Endothelial cell of umbilical vein (primary cell): ENCODE measurements around the gene PIK3C2G.

Experiments used
- EZH2 ChIP-seq: IDR thresholded peaks from 2 replicates; pipeline ENCODE4 v1.6.1; 2012; ENCODE audit warnings: borderline replicate concordance, low read depth, mild to moderate bottlenecking, moderate library complexity, low read length, inconsistent platforms; ENCODE audit not compliant: severe bottlenecking
- POLR2A ChIP-seq: IDR thresholded peaks from 2 replicates; pipeline ENCODE4 v1.6.1; 2012; ENCODE audit warnings: low read depth, mild to moderate bottlenecking, control low read depth, low read length
- TF ChIP-seq, protein P1 (sequence below), 2 donors: IDR thresholded peaks; 1 replicate in 1 of 2; 2 replicates in 1 of 2; pipeline ENCODE4 v1.5.1; 2011; ENCODE audit warnings: low read length in 2 of 2, mild to moderate bottlenecking in 2 of 2, moderate library complexity in 2 of 2, control low read depth in 1 of 2, inconsistent platforms in 1 of 2, low read depth in 1 of 2; ENCODE audit not compliant: insufficient read depth in 1 of 2; ENCODE audit errors: extremely low read depth in 1 of 2

DNA sequence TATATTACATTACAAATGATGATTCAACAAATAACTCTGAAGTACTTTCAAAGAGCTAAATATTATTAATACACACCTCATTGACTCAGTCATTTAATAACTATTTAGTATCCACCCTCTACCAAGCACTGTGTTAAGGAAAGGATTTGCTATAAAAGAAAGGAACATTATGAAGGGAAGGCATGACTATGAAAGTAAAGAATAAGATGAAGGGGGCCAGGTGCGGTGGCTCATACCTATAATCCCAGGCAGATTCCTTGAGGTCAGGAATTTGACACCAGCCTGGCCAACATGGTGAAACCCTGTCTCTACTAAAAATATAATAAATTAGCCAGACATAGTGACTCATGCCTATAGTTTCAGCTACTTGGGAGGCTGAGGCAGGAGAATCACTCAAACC is 368.6 kb downstream of the PIK3C2G start:
- TF ChIP-seq EZH2, result no peak
- TF ChIP-seq, protein P1, sequence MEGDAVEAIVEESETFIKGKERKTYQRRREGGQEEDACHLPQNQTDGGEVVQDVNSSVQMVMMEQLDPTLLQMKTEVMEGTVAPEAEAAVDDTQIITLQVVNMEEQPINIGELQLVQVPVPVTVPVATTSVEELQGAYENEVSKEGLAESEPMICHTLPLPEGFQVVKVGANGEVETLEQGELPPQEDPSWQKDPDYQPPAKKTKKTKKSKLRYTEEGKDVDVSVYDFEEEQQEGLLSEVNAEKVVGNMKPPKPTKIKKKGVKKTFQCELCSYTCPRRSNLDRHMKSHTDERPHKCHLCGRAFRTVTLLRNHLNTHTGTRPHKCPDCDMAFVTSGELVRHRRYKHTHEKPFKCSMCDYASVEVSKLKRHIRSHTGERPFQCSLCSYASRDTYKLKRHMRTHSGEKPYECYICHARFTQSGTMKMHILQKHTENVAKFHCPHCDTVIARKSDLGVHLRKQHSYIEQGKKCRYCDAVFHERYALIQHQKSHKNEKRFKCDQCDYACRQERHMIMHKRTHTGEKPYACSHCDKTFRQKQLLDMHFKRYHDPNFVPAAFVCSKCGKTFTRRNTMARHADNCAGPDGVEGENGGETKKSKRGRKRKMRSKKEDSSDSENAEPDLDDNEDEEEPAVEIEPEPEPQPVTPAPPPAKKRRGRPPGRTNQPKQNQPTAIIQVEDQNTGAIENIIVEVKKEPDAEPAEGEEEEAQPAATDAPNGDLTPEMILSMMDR (IDR thresholded peaks at IDR 0.05; ENCODE audit: extremely low read depth in 1 of 2, insufficient read depth in 1 of 2, low read depth in 1 of 2, low read length in 2 of 2), result no peak
- TF ChIP-seq POLR2A, result no peak
